HCT116 (cell line): Measurements from ENCODE around the gene SUFU. TPM values are rescaled to one million over a fixed set of nuclear protein-coding genes. Genes with fewer than 3 reads are reported as not detected.

Experiments used
- ATAC-seq: fragments of 200-7000 bp; cut with Tn5 transposase; 2 replicates; pipeline ENCODE4 v1.9.1; 2020; ENCODE audit warnings: mild to moderate bottlenecking, moderate library complexity
- BruUV-seq: library from RNA; stranded (reverse); fragments of 400-500 nt; replicated peaks from 2 replicates; lab custom pipeline; 2021; lab: Mats Ljungman, UMichigan
- CTCF ChIA-PET: fragments of 300-600 bp; sonication (Branson Sonifier 250); formaldehyde crosslinking; loops from one replicate; lab custom pipeline; 2021; ENCODE audit warnings: antibody characterized with exemption; lab: Charles Lee
- POLR2A ChIA-PET: fragments of 300-600, 350-600 bp; sonication (Branson Sonifier 250); formaldehyde crosslinking; loops from one replicate; lab custom pipeline; 2021; ENCODE audit warnings: antibody characterized with exemption; lab: Charles Lee
- RAD21 ChIA-PET, 2 experiments: fragments of 300-600 bp; sonication (Branson Sonifier 250); formaldehyde crosslinking; loops; one replicate each; lab custom pipeline; 2023; ENCODE audit warnings: low total read pairs in 2 of 2; ENCODE audit not compliant: uncharacterized antibody in 2 of 2, unreplicated experiment in 2 of 2, low non-redundant PET in 1 of 2; lab: Charles Lee
- DNase-seq: peaks from one replicate; pipeline ENCODE4 v3.0.0-alpha.2; 2010; ENCODE audit warnings: low read depth, low spot score
- H2AFZ ChIP-seq: fragments of 200-600 bp; shearing (Covaris generic), sonication (generic); 2 replicates; pipeline ENCODE4 v1.6.1; 2017; ENCODE audit warnings: low read depth, mixed run types, mixed read lengths, antibody characterized with exemption, low read length; ENCODE audit not compliant: poor library complexity, severe bottlenecking
- H3K27ac ChIP-seq: 2 replicates; pipeline ENCODE4 v1.5.1; 2012; ENCODE audit warnings: low read depth, low read length
- H3K27me3 ChIP-seq: fragments of 200-600 bp; sonication (generic); 2 replicates; pipeline ENCODE4 v1.6.1; 2016; ENCODE audit warnings: mixed run types, low read length, mixed read lengths; ENCODE audit not compliant: insufficient read depth
- H3K36me3 ChIP-seq, 2 experiments: fragments of 200-500 bp in 1 of 2; fragments of 200-600 bp in 1 of 2; sonication (Bioruptor generic) in 1 of 2; sonication (generic) in 1 of 2; 2 replicates each; pipeline versions ENCODE4 v1.5.1 to v1.6.1; 2014 to 2016; ENCODE audit warnings: low read length in 2 of 2, inconsistent platforms in 1 of 2, mixed read lengths in 1 of 2, mixed run types in 1 of 2; ENCODE audit not compliant: insufficient read depth in 2 of 2, control insufficient read depth in 1 of 2
- H3K4me1 ChIP-seq, 2 experiments: fragments of 200-600 bp in 1 of 2; sonication (generic) in 1 of 2; 2 replicates each; pipeline versions ENCODE4 v1.5.1 to v1.6.1; 2012 to 2017; ENCODE audit warnings: low read length in 2 of 2, inconsistent platforms in 1 of 2, mild to moderate bottlenecking in 1 of 2, mixed read lengths in 1 of 2, mixed run types in 1 of 2, moderate library complexity in 1 of 2; ENCODE audit not compliant: insufficient read depth in 2 of 2, control insufficient read depth in 1 of 2
- H3K4me2 ChIP-seq: fragments of 200-600 bp; sonication (generic); 2 replicates; pipeline ENCODE4 v1.6.1; 2017; ENCODE audit warnings: mixed run types, low read length, mixed read lengths
- H3K4me3 ChIP-seq, 2 experiments: fragments of 200-600 bp in 1 of 2; sonication (generic) in 1 of 2; replicated peaks in 1 of 2; 2 replicates each; pipeline ENCODE4 v1.5.1; 2011 to 2016; ENCODE audit warnings: low read length in 2 of 2, control low read depth in 1 of 2, low read depth in 1 of 2, mild to moderate bottlenecking in 1 of 2, mixed read lengths in 1 of 2, mixed run types in 1 of 2
- H3K79me2 ChIP-seq: fragments of 200-600 bp; sonication (generic); 2 replicates; pipeline ENCODE4 v1.6.1; 2017; ENCODE audit warnings: mild to moderate bottlenecking, mixed run types, low read length, moderate library complexity, mixed read lengths; ENCODE audit not compliant: insufficient read depth
- H3K9ac ChIP-seq: fragments of 200-600 bp; sonication (generic); 2 replicates; pipeline ENCODE4 v1.6.1; 2016; ENCODE audit warnings: low read length, mixed read lengths
- H3K9me2 ChIP-seq: fragments of 200-600 bp; sonication (generic), shearing (Covaris generic); 2 replicates; pipeline ENCODE4 v1.6.1; 2017; ENCODE audit warnings: mixed run types, mild to moderate bottlenecking, moderate library complexity; ENCODE audit not compliant: insufficient read depth
- H3K9me3 ChIP-seq, 2 experiments: fragments of 200-500 bp in 1 of 2; fragments of 200-600 bp in 1 of 2; sonication (Bioruptor generic) in 1 of 2; sonication (generic) in 1 of 2; 2 replicates each; pipeline ENCODE4 v1.6.1; 2014 to 2017; ENCODE audit warnings: low read length in 2 of 2, mixed read lengths in 2 of 2, inconsistent platforms in 1 of 2, low read depth in 1 of 2, mild to moderate bottlenecking in 1 of 2, mixed run types in 1 of 2, moderate library complexity in 1 of 2; ENCODE audit not compliant: control insufficient read depth in 1 of 2, insufficient read depth in 1 of 2
- H4K20me1 ChIP-seq: fragments of 200-600 bp; sonication (generic), shearing (Covaris generic); 2 replicates; pipeline ENCODE4 v1.6.1; 2017; ENCODE audit warnings: mixed run types, mild to moderate bottlenecking, moderate library complexity; ENCODE audit not compliant: insufficient read depth
- CTCF ChIP-seq, 3 experiments: fragments of 200-600 bp in 1 of 3; sonication (generic) in 1 of 3; IDR thresholded peaks in 2 of 3; conservative IDR thresholded peaks in 1 of 3; 2 replicates each; pipeline ENCODE4 v1.5.1; 2012 to 2017; ENCODE audit warnings: low read depth in 2 of 3, low read length in 2 of 3, antibody characterized with exemption in 1 of 3, borderline replicate concordance in 1 of 3, control low read depth in 1 of 3, mild to moderate bottlenecking in 1 of 3, mixed read lengths in 1 of 3, mixed run types in 1 of 3, moderate library complexity in 1 of 3; ENCODE audit not compliant: insufficient read depth in 1 of 3
- POLR2A ChIP-seq: IDR thresholded peaks from 2 replicates; pipeline ENCODE4 v1.7.0; 2011; ENCODE audit warnings: borderline replicate concordance; ENCODE audit not compliant: insufficient read depth, insufficient read length; ENCODE audit errors: extremely low read depth
- REST ChIP-seq: IDR thresholded peaks from 2 replicates; pipeline ENCODE4 v1.6.1; 2012; ENCODE audit warnings: low read depth
- intact Hi-C: fragments of 100-400 bp; cut with micrococcal nuclease; formaldehyde crosslinking; loops from 2 replicates; pipeline ENCODE4 v1.10.0; 2022
- total RNA-seq: library from RNA; stranded (reverse); gene quantifications from one replicate; pipeline ENCODE4 v1.2.1, GENCODE V29; 2021; ENCODE audit not compliant: unreplicated experiment

SUFU gene
- total RNA-seq, 1 experiment from 2014 or later = 18.8 TPM

DNA sequence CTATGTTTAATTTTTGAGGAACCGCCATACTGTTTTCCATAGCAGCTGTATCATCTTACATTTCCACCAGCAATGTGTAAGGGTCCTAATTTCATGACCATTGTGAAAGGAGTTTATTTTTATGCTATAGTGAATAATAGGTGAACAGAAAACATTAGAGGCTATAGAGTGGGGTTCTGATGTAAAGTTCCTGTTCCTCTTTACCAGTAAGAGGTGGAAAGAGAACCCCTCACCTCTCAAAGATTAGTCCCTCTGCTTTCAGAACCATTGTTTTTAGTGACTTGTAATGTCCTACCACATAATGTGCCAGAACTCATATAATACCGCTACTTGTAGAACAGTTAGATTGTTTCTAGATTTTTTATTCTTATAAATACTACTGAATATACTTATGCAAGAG, 34.2 kb downstream of the SUFU start:
- DNase-seq (no peak), ATAC-seq (no peak)
- H4K20me1 ChIP-seq = no peaks in the 10 kb centered on the region
- TF ChIP-seq POLR2A (no peak), CTCF (IDR thresholded peaks at IDR 0.05 in 2 of 3, conservative IDR thresholded peaks at IDR 0.05 in 1 of 3; ENCODE audit: borderline replicate concordance in 1 of 3, insufficient read depth in 1 of 3, low read depth in 2 of 3, low read length in 2 of 3) (no peak), REST (no peak)
- ChIA-PET POLR2A (no interaction called here), CTCF (no interaction called here), RAD21 (interaction anchor here (0.6 kb wide), 2 partner anchors 311 to 681 kb away, joined by 3 read pairs; no protein-coding TSS in a partner anchor)
- H3K27ac ChIP-seq = no peak overlapping the region
- intact Hi-C loops = no loop called here
- H3K79me2 ChIP-seq = no peaks in the 10 kb centered on the region
- no TSS peak for BruUV-seq
- H3K4me2 ChIP-seq = no peak overlapping the region
- no peak overlapping the region for H2AFZ ChIP-seq
- no peak overlapping the region for H3K9ac ChIP-seq
- H3K4me1 ChIP-seq = 0 out of 4 replicates have a peak, but pooled peaks cover 0 to 5% of the 10 kb centered on the region in 2 experiments
- H3K9me3 ChIP-seq = no peaks in the 10 kb centered on the region
- no peak overlapping the region for H3K4me3 ChIP-seq
- no peaks in the 10 kb centered on the region for H3K27me3 ChIP-seq
- no peaks in the 10 kb centered on the region for H3K9me2 ChIP-seq
- no peaks in the 10 kb centered on the region for H3K36me3 ChIP-seq
